Adipose tissue (tissue), 3 donors: Measurements from ENCODE around the gene CASP8. TPM values are rescaled to one million over a fixed set of nuclear protein-coding genes. Genes with fewer than 3 reads are reported as not detected.
"Not testable (repeated sequence)": the region's sequence is repeated elsewhere in the genome, so short reads cannot be mapped to it uniquely, and the experiment has no call there.

Experiments
- H3K27ac ChIP-seq: one replicate; pipeline ENCODE4 v1.5.1; 2013; ENCODE audit warnings: low read depth, low read length
- WGBS, 3 donors: extraction: QIAGEN DNeasy Blood & Tissue Kit; methylation state at CpG; one replicate each; pipeline ENCODE4 v1.1.7; 2013; 5-methylcytosine and 5-hydroxymethylcytosine counted together
- polyA plus RNA-seq, 3 donors: library from polyadenylated mRNA; stranded (reverse); fragments of 200-250 nt; gene quantifications; one replicate each; pipeline ENCODE4 v1.2.3, GENCODE V29; 2013
- donor health status: healthy with polysubstance abuse.
- donor health status: Bipolar disorder and iron deficiency.
- donor health status: healthy.

The CASP8 gene
- polyA plus RNA-seq, 3 donors: 5.0 to 11.0 (median 10.8) TPM

DNA sequence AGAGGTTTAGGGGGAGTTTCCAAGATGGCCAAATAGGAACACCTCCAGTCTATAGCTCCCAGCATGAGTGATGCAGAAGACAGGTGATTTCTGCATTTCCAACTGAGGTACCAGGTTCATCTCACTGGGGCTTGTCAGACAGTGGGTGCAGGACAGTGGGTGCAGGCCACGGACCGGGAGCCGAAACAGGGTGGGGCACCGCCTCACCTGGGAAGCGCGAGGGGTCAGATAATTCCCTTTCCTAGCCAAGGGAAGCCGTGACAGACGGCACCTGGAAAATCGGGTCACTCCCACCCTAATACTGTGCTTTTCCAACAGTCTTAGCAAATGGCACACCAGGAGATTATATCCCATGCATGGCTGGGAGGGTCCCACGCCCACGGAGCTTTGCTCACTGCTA, 39.6 kb downstream of the CASP8 start:
- H3K27ac ChIP-seq: not testable (repeated sequence)
- 96 to 97% (median 96%) methylated on average over 11 of the region's 11 CpGs for WGBS, 3 donors

DNA sequence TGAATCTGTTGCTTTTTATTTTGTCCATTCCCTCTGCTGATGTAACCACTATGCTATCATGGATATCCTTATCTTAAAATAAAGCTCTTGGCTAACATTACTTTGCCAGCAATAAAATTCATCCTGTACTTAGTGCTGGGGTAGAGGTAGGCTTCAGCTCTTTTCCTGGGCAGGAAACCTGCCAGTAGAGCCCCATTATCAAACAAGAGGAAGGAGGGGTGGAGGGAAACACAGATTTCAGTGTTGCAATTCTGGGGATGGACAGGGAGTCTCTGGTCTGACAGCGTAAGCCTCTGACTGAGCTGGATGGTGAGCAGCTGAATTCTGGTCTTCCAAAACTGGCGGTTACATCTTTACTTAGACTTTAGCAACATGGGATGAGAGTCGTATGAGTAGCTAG, 47.5 kb downstream of the CASP8 start:
- H3K27ac ChIP-seq: no peak overlapping the region
- WGBS, 3 donors: 94 to 99% (median 99%) methylated on average over 3 of the region's 3 CpGs

DNA sequence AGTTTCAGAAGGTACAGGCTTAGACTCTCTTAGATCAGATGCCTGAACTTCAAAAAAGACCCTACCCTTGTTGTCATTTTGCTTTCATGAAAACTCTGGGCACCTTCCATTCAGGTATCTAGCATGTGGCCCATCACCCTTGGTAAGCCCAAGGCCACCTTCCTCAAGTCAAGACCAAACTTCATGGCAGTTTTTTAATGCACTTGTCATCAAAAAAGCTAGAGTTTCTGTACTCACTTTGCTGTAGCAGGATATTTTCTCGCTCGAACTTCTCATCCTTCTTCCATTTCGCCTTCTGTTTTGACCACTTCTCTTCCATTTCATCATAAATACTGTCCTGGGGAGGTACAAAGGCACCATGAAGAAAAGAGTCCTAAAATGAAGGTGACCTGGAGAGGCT, 48.6 kb downstream of the CASP8 start:
- WGBS, 3 donors: 97 to 99% (median 98%) methylated on average over 3 of the region's 3 CpGs

DNA sequence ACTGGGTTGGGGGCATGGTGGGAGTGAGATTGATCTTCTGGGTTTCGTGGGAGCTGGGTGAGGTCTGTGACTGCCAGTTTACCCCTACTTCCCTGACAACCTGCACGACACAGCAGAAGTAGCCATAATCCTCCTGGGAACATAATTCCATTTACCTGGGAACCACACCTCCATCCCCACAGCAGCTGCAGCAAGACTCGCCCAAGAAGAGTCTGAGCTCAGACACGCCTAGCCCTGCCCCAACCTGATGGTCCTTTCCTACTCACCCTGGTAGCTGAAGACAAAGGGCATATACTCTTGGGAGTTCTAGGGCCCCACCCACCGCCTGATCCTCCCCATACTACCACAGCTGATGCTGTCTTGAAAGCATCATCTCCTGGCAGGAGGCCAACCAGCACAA, 53.0 kb downstream of the CASP8 start:
- no peak overlapping the region for H3K27ac ChIP-seq
- 71 to 94% (median 87%) methylated on average over 5 of the region's 5 CpGs for WGBS, 3 donors

More for the DNA sequence above, 48.6 kb downstream of the CASP8 start:
- no peak overlapping the region for H3K27ac ChIP-seq

DNA sequence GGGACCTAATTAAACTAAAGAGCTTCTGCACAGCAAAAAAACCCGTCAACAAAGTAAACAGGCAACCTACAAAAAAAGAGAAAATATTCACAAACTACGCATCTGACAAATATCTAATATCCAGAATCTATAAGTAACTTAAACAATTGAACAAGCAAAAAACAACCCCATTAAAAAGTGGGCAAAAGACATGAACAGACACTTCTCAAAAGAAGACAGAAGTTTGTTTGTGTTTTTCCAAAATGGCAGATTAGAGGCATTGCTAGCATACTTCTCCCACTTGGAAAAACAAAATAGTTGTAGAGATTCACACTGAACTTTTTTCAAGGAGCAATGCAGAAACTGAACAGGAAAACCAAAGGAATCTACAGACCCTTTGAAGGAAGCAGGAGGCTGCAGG, 59.2 kb downstream of the CASP8 start:
- WGBS, 3 donors: 38 to 68% (median 61%) methylated on average over 2 of the region's 2 CpGs

DNA sequence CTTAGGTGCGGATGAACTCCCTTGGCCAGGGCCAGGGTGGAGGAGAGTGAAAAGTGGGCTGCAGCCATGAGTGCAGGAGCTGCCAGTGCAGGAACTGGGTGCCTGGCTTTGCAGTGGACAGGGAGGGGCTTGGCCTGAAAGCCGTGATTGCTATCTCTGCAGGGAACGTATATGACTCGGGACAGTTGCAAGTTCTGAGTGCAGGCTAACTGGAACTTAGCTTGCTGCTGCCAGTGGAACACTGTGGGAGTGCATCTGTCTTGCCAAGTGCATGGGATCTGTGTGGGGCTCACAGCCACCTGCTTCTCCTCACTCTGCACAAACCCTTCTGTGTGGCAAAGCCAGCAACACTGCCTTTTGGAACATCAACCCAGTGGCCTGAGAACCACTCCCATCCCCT, 59.9 kb downstream of the CASP8 start:
- WGBS, 3 donors: 95 to 97% (median 96%) methylated on average over 4 of the region's 4 CpGs

More for the DNA sequence above, 59.2 kb downstream of the CASP8 start:
- no peak overlapping the region for H3K27ac ChIP-seq

DNA sequence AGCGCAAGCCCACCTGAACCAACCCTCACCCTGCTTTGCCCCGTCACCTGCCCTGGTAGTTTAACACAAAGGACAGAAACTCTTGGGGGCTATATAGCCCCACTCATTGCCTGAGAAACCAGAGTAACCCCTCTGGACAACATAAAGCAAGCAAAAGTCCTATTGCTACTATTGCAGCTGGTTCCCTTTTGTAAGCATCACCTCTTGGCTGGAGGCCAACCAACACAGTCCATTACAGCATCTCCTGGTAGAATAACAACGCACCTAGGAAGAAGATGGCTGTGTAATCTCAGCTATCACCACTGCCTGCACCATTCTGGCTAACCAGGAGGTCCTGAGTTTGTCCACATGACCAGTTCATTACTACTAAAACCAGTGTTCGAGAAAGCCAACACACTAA, 60.4 kb downstream of the CASP8 start:
- H3K27ac ChIP-seq: no peak overlapping the region
- 92 to 94% (median 92%) methylated on average over 4 of the region's 4 CpGs for WGBS, 3 donors

More for the DNA sequence above, 59.9 kb downstream of the CASP8 start:
- H3K27ac ChIP-seq: no peak overlapping the region

DNA sequence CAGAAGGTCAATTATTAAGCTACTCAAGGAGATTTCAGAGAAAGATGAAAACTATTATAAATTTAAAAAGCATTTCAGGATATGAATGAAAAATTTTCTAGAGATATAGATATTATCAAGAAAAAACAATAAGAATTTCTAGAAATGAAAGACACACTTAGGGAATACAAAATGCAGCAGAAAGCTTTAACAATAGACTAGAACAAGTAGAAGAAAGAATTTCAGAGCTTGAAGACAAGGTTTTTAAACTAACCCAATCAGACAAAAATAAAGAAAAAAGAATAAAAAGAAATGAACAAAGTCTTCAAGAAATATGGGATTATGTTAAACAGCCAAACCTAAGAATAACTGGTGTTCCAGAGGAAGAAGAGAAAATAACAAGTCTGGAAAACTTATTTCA, 62.4 kb downstream of the CASP8 start:
- H3K27ac ChIP-seq: no peak overlapping the region

DNA sequence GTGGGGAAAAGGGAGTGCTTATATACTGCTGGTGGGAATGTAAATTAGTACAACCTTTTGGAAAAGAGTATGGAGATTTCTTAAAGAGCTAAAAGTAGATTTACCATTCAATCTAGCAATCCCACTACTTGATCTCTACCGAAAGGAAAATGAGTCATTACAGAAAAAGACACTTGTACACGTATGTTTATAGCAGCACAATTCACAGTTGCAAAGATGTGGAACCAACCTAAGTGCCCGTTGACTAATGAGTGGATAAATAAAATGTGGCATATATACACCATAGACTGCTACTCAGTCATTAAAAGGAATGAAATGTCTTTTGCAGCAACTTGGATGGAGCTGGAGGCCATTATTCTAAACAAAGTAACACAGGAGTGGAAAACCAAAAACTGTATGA, 67.3 kb downstream of the CASP8 start:
- H3K27ac ChIP-seq: no peak overlapping the region
- WGBS, 3 donors: 85 to 92% (median 88%) methylated on average over 3 of the region's 3 CpGs

DNA sequence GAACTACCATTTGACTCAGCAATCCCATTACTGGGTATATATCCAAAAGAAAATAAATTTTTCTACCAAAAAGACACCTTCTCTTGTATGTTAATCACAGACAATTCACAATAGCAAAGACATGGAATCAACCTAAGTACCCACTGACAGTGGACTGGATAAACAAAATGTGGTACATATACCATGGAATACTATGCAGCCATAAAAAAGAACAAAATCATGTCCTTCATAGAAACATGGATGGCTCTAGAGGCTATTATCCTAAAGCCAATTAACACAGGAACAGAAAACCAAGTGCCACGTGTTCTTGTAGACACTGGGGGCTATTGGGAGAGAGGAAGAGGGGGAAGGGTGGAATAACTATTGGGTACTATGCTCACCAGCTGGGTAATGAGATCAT, 69.1 kb downstream of the CASP8 start:
- 48 to 68% (median 64%) methylated on average over 1 of the region's 1 CpG for WGBS, 3 donors
- no peak overlapping the region for H3K27ac ChIP-seq

Other genes starting within 250 kb of the CASP8 start
- gene HYCC2, start 188.9 kb upstream of the CASP8 start, polyA plus RNA-seq: 1 to 10 TPM; 1.5 to 6.7 (median 3.7) TPM
- gene NDUFB3, start 188.5 kb upstream of the CASP8 start, polyA plus RNA-seq: 100 to 1,000 TPM in 1 of 3 donors, 10 to 100 TPM in 2; 28.9 to 110 (median 73.3) TPM
- 100 to 1,000 TPM in 1 of 3 donors, 10 to 100 TPM in 2; 22.0 to 123 (median 75.4) TPM for gene CFLAR, start 144.4 kb upstream of the CASP8 start, polyA plus RNA-seq
- gene CASP10, start 77.4 kb upstream of the CASP8 start, polyA plus RNA-seq: 1 to 10 TPM; 2.3 to 4.8 (median 3.6) TPM
- gene FLACC1, start 96.8 kb downstream of the CASP8 start, polyA plus RNA-seq: 1 to 10 TPM in 1 of 3 donors, under 1 TPM in 2; 0.67 to 1.1 (median 0.74) TPM
- gene TRAK2, start 190.9 kb downstream of the CASP8 start, polyA plus RNA-seq: 10 to 100 TPM in 2 of 3 donors, 1 to 10 TPM in 1; 7.7 to 66.6 (median 15.0) TPM
- 10 to 100 TPM; 12.7 to 41.1 (median 28.0) TPM for gene STRADB, start 191.2 kb downstream of the CASP8 start, polyA plus RNA-seq